Psoas muscle (tissue), 8 donors: ENCODE results near the gene COG5. TPM values are rescaled to one million over a fixed set of nuclear protein-coding genes. Genes with fewer than 3 reads are reported as not detected.

Experiments
- ATAC-seq, 4 donors: fragments of 200-7000 bp; cut with Tn5 transposase; one replicate each; pipeline ENCODE4 v1.9.1; 2020; ENCODE audit warnings: moderate library complexity in 3 of 4, mild to moderate bottlenecking in 2 of 4
- DNase-seq, 2 donors: peaks; one replicate each; pipeline ENCODE4 v3.0.0-alpha.2; 2020
- H3K27ac ChIP-seq: fragments of 200-600 bp; one replicate; pipeline ENCODE4 v1.8.0; 2022
- H3K27me3 ChIP-seq, 3 donors: fragments of 200-600 bp in 1 of 3; one replicate each; pipeline versions ENCODE4 v1.6.1 to v1.8.0; 2013 to 2022; ENCODE audit warnings: low read length in 2 of 3, mild to moderate bottlenecking in 2 of 3, moderate library complexity in 1 of 3; ENCODE audit not compliant: insufficient read depth in 3 of 3
- H3K36me3 ChIP-seq, 2 donors: fragments of 200-600 bp in 1 of 2; one replicate each; pipeline versions ENCODE4 v1.6.1 to v1.8.0; 2013 to 2022; ENCODE audit warnings: low read depth in 1 of 2, mild to moderate bottlenecking in 1 of 2, moderate library complexity in 1 of 2; ENCODE audit not compliant: insufficient read depth in 1 of 2
- H3K4me1 ChIP-seq: fragments of 200-600 bp; one replicate; pipeline ENCODE4 v1.8.0; 2022
- H3K4me3 ChIP-seq: fragments of 200-600 bp; one replicate; pipeline ENCODE4 v1.8.0; 2022; ENCODE audit warnings: mild to moderate bottlenecking
- H3K9me3 ChIP-seq: fragments of 200-600 bp; one replicate; pipeline ENCODE4 v1.8.0; 2022
- CTCF ChIP-seq: fragments of 200-600 bp; IDR thresholded peaks from one replicate; pipeline ENCODE4 v1.8.0; 2022; ENCODE audit warnings: antibody characterized with exemption
- WGBS, 3 donors: extraction: QIAGEN DNeasy Blood & Tissue Kit; methylation state at CpG; one replicate each; pipeline versions ENCODE4 v1.1.6 to v1.1.7; 2013; 5-methylcytosine and 5-hydroxymethylcytosine counted together
- intact Hi-C, 2 donors: fragments of 100-400 bp; cut with DNase I; formaldehyde crosslinking; loops; one replicate each; pipeline versions ENCODE4 v1.11.0 to v1.14.2; 2022
- polyA plus RNA-seq, 3 donors: library from polyadenylated mRNA; stranded (reverse); fragments of 200-250 nt; gene quantifications; one replicate each; pipeline ENCODE4 v1.2.3, GENCODE V29; 2013
- total RNA-seq, 4 donors: library from RNA; stranded (reverse); fragmentation: NEBNext Ultra II Directional in 2 of 4; extraction: Animal tissue kit (Norgen Biotek cat#: 25700) in 2 of 4; gene quantifications; one replicate each; pipeline versions ENCODE4 v1.2.1 to v1.2.4, GENCODE V29; 2021 to 2023
- donor health status: healthy with polysubstance abuse.
- donor health status: DM: no; HTN: no; CAD: no; lungs with moderate emphysema.
- donor health status: Bipolar disorder and iron deficiency.
- donor health status: healthy.
- donor health status: DM: yes; HTN: yes; CAD: no.
- donor health status: DM: no; HTN: no; CAD: no.
- donor health status: DM: no; HTN: no; CAD: no.
- donor health status: DM: yes; HTN: yes; CAD: no.

Gene COG5
- total and polyA plus RNA-seq, 7 donors = 4.8 to 35.1 (median 18.8) TPM

GRCh38 chr7:107469929-107470328 lies 93.8 kb downstream of the COG5 start, which contains the start of gene GPR22:
TSS of gene GPR22 (plus strand) at chr7:107470057. CDS start at chr7:107474061, 4,004 bp downstream.
- DNase-seq = no peak
- WGBS, 3 donors = 74 to 82% (median 78%) methylated on average over 4 of the region's 4 CpGs
- Histone ChIP-seq H3K4me1 (no peaks in the 10 kb centered on the region), H3K27ac (no peak within 1 kb of the TSS), H3K4me3 (no peak within 1 kb of the TSS), H3K9me3 (no peaks in the 10 kb centered on the region), H3K27me3 (no peaks in the 10 kb centered on the region), H3K36me3 (no peaks in the 10 kb centered on the region)
- TF ChIP-seq CTCF = no peak
- intact Hi-C loops = loop anchor here in 1 of 2 donors (10.0 kb wide), 1 partner anchor 405 kb away; no protein-coding TSS in a partner anchor
- no peak for ATAC-seq

GRCh38 chr7:107468824-107469223 lies 94.9 kb downstream of the COG5 start:
- no peak overlapping the region for H3K4me3 ChIP-seq
- DNase-seq (no peak), ATAC-seq (no peak)
- no peaks in the 10 kb centered on the region for H3K4me1 ChIP-seq
- no peaks in the 10 kb centered on the region for H3K9me3 ChIP-seq
- no peak overlapping the region for H3K27ac ChIP-seq
- no peaks in the 10 kb centered on the region for H3K36me3 ChIP-seq
- WGBS, 3 donors = 98 to 99% (median 98%) methylated on average over 1 of the region's 1 CpG
- intact Hi-C loops = loop anchor here in 1 of 2 donors (10.0 kb wide), 1 partner anchor 406 kb away; no protein-coding TSS in a partner anchor
- no peaks in the 10 kb centered on the region for H3K27me3 ChIP-seq
- no peak for TF ChIP-seq CTCF

- Histone ChIP-seq H3K9me3 (no peaks in the 10 kb centered on the region), H3K36me3 (no peaks in the 10 kb centered on the region), H3K27ac (no peak overlapping the region), H3K4me3 (no peak overlapping the region), H3K27me3 (no peaks in the 10 kb centered on the region), H3K4me1 (no peaks in the 10 kb centered on the region)
- intact Hi-C loops = loop anchor here in 1 of 2 donors (10.0 kb wide), 1 partner anchor 407 kb away; no protein-coding TSS in a partner anchor
- ATAC-seq = no peak
- DNase-seq = no peak
- 95 to 97% (median 95%) methylated on average over 2 of the region's 2 CpGs for WGBS, 3 donors
- no peak for TF ChIP-seq CTCF
Observed at GRCh38 chr7:107467972-107468371, 95.7 kb downstream of the COG5 start.

- H3K36me3 ChIP-seq = no peaks in the 10 kb centered on the region
- ATAC-seq (no peak), DNase-seq (no peak)
- intact Hi-C loops = loop anchor here (5.0 to 10.0 kb wide), 3 partner anchors 143 to 413 kb away; no protein-coding TSS in a partner anchor
- H3K4me1 ChIP-seq = no peaks in the 10 kb centered on the region
- H3K9me3 ChIP-seq = no peaks in the 10 kb centered on the region
- H3K27ac ChIP-seq = no peak overlapping the region
- H3K4me3 ChIP-seq = no peak overlapping the region
- no peaks in the 10 kb centered on the region for H3K27me3 ChIP-seq
- no peak for TF ChIP-seq CTCF
- 62 to 80% (median 75%) methylated on average over 3 of the region's 3 CpGs for WGBS, 3 donors
Observed at GRCh38 chr7:107464666-107465226, 99.0 kb downstream of the COG5 start.
